ENCODE results near the gene DPM1.
A peak's percentile ranks its signal among the peaks of the same experiment; 100 is the strongest.
"Not testable (repeated sequence)": the region's sequence is repeated elsewhere in the genome, so short reads cannot be mapped to it uniquely, and the experiment has no call there.

DPM1 gene

GRCh38 chr20:50978533-50978932 is 20.2 kb upstream of the DPM1 start:
- DNase-seq: not testable (repeated sequence)

GRCh38 chr20:50977066-50978021 is 19.0 kb upstream of the DPM1 start:
- no peak for DNase-seq

GRCh38 chr20:50975701-50976330 is 17.5 kb upstream of the DPM1 start:
- no peak for DNase-seq

- DNase-seq: no peak
Observed at GRCh38 chr20:50969912-50970311, 11.6 kb upstream of the DPM1 start.

GRCh38 chr20:50969435-50969834 is 11.1 kb upstream of the DPM1 start:
- DNase-seq: no peak

GRCh38 chr20:50968289-50968688 is 10.0 kb upstream of the DPM1 start:
- DNase-seq: no peak

GRCh38 chr20:50967586-50967985 is 9.3 kb upstream of the DPM1 start:
- DNase-seq: no peak

- DNase-seq: no peak
Observed at GRCh38 chr20:50959543-50960126, 1.3 kb upstream of the DPM1 start.

GRCh38 chr20:50958615-50959542 is 547 bp upstream of the DPM1 start, which contains the start of gene MOCS3:
TSS of gene MOCS3 (plus strand) at chr20:50958818. CDS start at chr20:50958843, 25 bp downstream.
- DNase-seq: peak; percentile 93

- peak; percentile 18 for DNase-seq
Observed at GRCh38 chr20:50957276-50957675, 1.1 kb downstream of the DPM1 start.

- no peak for DNase-seq
Observed at GRCh38 chr20:50953821-50954220, 4.5 kb downstream of the DPM1 start.

- no peak for DNase-seq
Observed at GRCh38 chr20:50953196-50953595, 5.1 kb downstream of the DPM1 start.

GRCh38 chr20:50948132-50948785 is 10.1 kb downstream of the DPM1 start:
- no peak for DNase-seq

GRCh38 chr20:50943069-50943468 is 15.3 kb downstream of the DPM1 start:
- no peak for DNase-seq

GRCh38 chr20:50933589-50933988 is 24.7 kb downstream of the DPM1 start:
- DNase-seq: no peak

GRCh38 chr20:50932691-50933280 is 25.5 kb downstream of the DPM1 start:
- no peak for DNase-seq

- DNase-seq: no peak
Observed at GRCh38 chr20:50932016-50932485, 26.3 kb downstream of the DPM1 start.

GRCh38 chr20:50931306-50932015 is 26.9 kb downstream of the DPM1 start, which contains the start of gene ADNP:
TSS of gene ADNP (minus strand) at chr20:50931437. CDS start at chr20:50903996, 27,441 bp downstream.
- peak; percentile 91 for DNase-seq

GRCh38 chr20:50930976-50931305 is 27.4 kb downstream of the DPM1 start:
- no peak for DNase-seq

GRCh38 chr20:50930139-50930975 is 28.0 kb downstream of the DPM1 start:
- DNase-seq: no peak
